IPS DF 4.7 (cell line): ENCODE results near the gene MPIG6B.

Experiments
- DNase-seq: peaks from one replicate; pipeline ENCODE4 v3.0.0-alpha.2; 2013; ENCODE audit warnings: low spot score; ENCODE audit errors: extremely low read depth

MPIG6B gene

GRCh38 chr6:31720196-31720770, 2.9 kb upstream of the MPIG6B start:
- DNase-seq, result no peak

GRCh38 chr6:31721351-31722020, 1.7 kb upstream of the MPIG6B start, which contains the start of gene LY6G6C:
LY6G6C (minus strand) TSS chr6:31721746; CDS start chr6:31721679, 67 bp downstream.
- no peak for DNase-seq

GRCh38 chr6:31722173-31722572, 1.0 kb upstream of the MPIG6B start:
- no peak for DNase-seq

- no peak for DNase-seq
These were observed 963 bp downstream of the MPIG6B start for GRCh38 chr6:31723980-31724691.

- DNase-seq, result no peak
These were observed 2.6 kb downstream of the MPIG6B start for GRCh38 chr6:31725502-31726350.

GRCh38 chr6:31727034-31727716, 4.0 kb downstream of the MPIG6B start:
- DNase-seq, result no peak

- no peak for DNase-seq
These were observed 4.8 kb downstream of the MPIG6B start for GRCh38 chr6:31727717-31728671.

- DNase-seq, result no peak
These were observed 5.8 kb downstream of the MPIG6B start, which contains the start of gene DDAH2 for GRCh38 chr6:31728767-31729514. DDAH2 (minus strand) TSS chr6:31729299; CDS start chr6:31729161, 138 bp downstream.

- DNase-seq, result peak; percentile 71
These were observed 6.4 kb downstream of the MPIG6B start for GRCh38 chr6:31729515-31729978.

GRCh38 chr6:31729979-31730630, 6.9 kb downstream of the MPIG6B start:
- DNase-seq, result peak; percentile 46

- no peak for DNase-seq
These were observed 7.5 kb downstream of the MPIG6B start for GRCh38 chr6:31730631-31731086.

- no peak for DNase-seq
These were observed 8.9 kb downstream of the MPIG6B start for GRCh38 chr6:31732029-31732428.

GRCh38 chr6:31733734-31734133, 10.6 kb downstream of the MPIG6B start:
- no peak for DNase-seq

GRCh38 chr6:31734247-31734820, 11.2 kb downstream of the MPIG6B start:
- DNase-seq, result no peak

GRCh38 chr6:31734821-31735406, 11.7 kb downstream of the MPIG6B start:
- peak; percentile 49 for DNase-seq

- DNase-seq, result no peak
These were observed 13.0 kb downstream of the MPIG6B start, which contains the start of gene CLIC1 for GRCh38 chr6:31736021-31736767. CLIC1 (minus strand) TSS chr6:31736530; CDS start chr6:31736300, 230 bp downstream.
